ENCODE results near the gene MTMR8.
"Not testable (repeated sequence)": the region's sequence is repeated elsewhere in the genome, so short reads cannot be mapped to it uniquely, and the experiment has no call there.

MTMR8 gene

DNA sequence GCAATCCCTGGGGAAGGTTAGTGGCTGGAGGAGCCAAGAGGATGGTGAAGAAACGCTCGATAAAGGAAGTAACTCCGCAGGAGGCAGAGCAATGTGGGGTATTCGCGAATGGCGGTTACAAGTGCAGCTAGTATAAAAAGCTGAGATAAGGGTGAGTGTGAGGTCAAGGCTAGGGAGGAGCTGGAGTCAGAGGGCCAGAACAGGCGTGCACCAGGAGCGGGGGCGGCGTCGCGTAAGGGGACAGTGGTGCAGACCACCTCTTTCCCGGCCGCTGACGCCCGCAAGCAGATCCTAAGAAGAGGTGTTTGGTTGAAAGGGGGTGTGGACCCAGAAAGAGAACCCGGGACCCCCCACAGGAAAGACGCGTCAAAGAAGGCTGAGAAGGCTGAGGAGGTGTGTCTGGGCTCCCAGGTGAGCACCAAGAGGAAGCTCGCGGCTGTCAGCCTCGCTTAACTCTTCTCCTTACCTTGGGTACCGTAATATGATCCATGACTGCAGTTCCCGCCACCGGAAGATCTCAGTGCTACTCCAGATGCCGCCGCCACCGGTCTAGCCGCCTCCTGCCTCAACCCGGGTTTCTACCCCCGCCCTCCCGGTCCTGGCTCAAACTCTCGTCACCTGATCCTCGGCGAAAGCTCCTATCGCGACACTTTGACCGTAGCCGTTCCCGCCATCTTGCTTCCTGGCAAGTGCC, at the start of gene MTMR8:
MTMR8 (minus strand) TSS at position 579 of the 694 bp plus-strand sequence; CDS start at position 490, 89 bp downstream.
- DNase-seq = peak; percentile 4

DNA sequence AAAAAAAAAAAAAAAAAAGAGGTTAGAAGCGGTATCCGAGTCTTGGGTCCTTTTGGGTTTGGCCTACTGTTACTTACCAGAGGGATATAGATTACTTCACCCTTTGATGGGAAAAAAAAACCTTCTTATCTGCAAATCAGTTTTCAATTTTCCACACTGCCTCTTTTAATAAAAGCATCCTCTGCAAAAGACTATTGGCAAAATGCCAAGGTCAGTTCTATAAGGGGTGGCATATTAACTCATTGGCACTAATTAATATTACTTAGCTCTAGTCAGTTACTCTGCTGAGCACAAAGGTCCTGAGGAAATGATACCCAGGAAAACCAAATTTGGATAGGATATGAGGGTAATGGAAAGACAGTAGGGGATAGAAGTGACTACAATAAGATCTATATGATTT, 44.3 kb upstream of the MTMR8 start:
- no peak for DNase-seq

DNA sequence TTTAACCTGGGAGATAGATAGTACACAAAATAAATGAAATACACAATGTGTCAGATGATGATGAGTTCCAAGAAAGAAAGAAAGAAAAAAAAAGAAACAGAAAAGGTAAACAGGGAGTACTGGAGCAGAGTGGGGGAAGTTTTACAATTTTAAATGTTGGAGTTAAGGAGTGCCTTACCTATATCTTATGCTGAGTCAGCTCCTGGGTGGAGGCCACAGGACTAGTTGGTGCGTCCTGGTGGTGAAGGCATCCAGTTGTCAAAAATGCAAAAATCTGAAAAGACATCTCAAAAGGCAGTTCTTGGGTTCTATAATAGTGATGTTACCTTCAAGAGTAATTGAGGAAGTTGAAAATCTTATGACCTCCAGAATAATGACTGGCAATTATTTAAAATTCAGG, 42.4 kb upstream of the MTMR8 start:
- no peak for DNase-seq

DNA sequence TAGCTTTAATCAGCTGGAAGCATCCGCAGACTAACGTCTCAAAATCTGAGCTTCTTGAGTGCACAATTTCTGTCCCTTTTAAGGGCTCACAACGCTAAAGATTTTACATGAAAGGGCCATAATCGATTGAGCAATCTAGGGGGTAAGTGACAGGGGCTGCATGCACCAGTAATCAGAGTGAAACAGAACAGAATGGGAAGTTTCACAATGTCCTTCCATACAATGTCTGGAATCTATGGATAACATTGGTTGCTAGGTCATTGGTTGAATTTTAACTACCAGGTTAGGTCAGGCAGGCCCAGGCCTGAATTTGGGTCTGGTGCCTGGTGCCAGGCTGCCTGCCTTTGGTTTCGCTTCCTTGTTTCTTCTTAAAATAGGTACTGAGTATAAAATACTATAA, 42.0 kb upstream of the MTMR8 start:
- no peak for DNase-seq

DNA sequence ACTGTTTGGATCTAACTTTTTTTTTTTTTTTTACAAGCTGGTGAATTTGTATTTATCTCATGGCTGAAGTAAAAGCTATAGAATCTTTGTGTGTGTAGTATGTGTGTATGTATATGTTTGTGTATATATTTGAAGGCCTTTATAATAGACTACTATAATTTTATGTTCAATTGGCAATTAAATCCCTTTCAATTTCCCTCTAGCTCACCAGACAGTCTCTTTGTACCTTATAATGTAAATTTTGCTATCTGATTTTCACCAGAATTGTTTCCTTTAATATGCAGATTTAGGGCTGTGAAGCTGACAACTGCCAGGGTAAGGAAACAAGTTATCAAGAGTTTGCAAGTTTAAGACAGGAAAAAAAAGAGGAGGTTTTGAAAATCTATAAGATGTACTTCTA, 33.1 kb upstream of the MTMR8 start:
- no peak for DNase-seq

DNA sequence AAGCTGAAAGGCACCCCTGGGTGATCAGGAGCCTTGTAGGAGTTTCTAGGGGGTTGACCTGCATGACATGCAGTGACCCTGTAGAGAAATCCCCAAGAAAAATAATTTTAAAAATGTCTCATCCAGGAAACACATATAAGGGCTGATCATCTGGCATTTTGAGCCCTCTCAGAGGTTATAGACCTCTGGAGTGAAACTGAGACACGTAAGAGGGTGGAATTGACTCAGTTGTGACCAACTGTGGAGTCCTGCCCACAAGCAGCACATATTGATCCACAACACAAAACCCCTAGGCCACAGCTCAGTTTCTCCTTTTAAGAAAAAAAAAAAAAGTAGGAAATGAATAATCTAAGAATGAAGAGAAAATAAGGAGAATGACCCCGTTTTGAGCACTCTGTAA, 32.5 kb upstream of the MTMR8 start:
- DNase-seq = no peak

DNA sequence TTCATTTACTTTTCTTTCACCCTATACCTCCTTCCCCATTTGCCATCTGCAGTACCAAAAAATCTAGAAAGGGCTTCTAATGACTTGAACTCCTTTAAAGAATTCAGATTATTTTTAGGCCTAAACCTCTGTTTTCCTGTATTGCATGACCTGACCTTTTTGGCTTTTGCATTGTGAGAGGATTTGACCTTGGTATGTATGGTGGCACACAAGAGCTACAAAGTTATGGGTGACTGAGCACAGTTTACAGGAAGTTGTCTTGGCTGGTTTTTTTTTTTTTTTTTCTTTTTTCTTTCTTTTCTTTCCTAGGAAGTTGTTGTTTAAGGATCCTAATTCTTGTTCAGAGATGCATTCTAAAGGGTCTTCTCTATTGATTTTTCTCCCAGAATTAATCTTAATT, 32.0 kb upstream of the MTMR8 start:
- no peak for DNase-seq

DNA sequence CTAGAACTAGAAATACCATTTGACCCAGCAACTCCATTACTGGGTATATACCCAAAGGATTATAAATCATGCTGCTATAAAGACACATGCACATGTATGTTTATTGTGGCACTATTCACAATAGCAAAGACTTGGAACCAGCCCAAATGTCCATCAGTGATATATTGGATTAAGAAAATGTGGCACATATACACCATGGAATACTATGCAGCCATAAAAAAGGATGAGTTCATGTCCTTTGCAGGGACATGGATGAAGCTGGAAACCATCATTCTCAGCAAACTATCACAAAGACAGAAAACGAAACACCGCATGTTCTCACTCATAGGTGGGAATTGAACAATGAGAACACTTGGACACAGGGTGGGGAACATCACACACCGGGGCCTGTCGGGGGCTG, 14.5 kb upstream of the MTMR8 start:
- not testable (repeated sequence) for DNase-seq

DNA sequence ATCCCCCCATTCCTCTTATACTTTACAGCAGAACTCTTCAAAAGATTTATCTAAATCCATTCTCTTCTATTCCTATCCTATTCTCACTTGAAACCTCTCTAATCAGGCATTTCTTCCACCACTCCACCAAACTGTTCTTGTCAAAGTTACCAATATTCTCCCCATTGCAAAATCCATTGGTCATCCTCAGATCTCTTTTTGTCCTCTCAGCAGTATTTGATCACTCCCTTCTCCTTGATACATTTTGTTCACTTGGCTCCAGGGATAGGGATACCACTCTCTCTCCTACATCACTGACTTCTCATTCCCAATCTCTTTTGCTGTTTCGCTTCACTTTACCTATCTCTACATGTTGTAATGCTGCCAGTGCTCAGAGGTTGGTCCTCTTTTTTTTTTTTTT, 2.8 kb upstream of the MTMR8 start:
- DNase-seq = no peak

DNA sequence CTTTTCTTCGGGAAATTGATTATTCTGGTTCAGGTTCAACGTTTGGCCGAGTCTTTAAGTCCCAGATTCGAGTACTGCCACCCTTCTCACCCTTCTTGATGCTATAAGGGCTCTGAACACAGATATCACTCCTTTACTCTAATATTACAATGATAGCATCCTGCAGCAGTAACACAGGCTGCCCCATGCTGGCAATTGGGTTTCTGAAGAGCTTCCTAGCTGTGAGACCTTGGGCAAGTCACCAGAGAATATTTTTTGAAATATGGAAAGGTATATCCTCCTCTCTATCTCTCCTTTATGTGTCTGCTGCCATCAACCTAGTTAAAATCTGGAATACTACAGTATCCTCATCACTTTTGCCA, 297 bp upstream of the MTMR8 start:
- DNase-seq = no peak

DNA sequence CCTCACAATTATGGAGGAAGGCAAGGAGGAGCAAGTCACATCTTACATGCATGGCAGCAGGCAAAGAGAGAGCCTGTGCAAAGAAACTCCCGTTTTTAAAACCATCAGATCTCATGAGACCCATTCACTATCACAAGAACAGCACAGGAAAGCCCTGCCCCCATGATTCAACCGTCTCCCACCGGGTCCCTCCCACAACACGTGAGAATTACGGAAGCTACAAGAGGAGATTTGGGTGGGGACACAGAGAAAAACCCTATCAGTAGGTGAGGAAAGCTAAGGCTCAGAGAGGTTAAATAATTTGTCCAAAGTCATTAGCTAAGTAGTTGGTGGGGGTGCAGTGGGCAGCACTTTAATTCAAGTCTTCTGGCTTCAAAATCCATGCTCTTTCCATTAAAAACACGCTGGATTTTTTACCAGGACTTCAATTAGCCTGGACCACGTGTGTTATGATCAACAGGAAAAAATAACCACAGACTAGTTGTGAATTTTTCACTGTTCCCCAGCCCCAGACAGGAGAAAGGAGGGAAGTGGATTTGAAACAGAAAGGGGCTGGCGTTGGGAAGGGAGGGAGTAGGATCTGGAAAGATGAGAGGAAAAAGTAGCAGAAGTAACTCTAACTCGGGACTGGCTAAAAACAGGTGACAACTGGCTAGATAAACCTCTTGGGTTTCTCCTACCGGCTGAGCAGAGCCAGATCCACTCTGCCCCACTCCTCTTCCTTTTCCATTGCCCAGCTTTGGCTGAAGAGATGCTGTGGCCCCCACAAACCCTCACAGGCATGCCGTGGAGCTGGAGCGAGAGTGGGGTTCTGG, 986 bp downstream of the MTMR8 start:
- DNase-seq = no peak

DNA sequence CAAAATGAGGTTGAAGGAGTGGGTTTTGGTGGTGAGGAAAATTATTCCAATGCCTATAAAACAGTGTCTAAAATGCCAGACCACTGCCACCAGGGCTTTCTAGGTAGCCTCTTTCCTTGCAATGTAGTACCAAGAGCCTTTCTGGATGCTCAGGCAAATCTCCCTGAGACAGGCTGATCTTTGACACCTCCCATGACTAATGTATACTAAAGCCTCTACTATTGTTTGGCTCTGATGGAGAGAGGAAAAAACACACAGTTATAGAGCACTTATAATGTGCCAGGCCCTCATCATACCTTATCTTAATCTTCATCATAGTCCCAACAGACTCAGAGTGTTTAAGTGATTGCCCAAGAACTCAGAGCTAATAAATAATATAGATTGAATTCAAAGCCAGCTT, 5.8 kb downstream of the MTMR8 start:
- no peak for DNase-seq

DNA sequence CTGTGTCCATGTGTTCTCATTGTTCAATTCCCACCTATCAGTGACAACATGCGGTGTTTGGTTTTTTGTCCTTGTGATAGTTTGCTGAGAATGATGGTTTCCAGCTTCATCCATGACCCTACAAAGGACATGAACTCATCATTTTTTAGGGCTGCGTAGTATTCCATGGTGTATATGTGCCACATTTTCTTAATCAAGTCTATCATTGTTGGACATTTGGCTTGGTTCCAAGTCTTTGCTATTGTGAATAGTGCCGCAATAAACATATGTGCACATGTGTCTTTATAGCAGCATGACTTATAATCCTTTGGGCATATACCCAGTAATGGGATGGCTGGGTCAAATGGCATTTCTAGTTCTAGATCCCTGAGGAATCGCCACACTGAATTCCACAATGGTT, 14.5 kb downstream of the MTMR8 start:
- DNase-seq = not testable (repeated sequence)

DNA sequence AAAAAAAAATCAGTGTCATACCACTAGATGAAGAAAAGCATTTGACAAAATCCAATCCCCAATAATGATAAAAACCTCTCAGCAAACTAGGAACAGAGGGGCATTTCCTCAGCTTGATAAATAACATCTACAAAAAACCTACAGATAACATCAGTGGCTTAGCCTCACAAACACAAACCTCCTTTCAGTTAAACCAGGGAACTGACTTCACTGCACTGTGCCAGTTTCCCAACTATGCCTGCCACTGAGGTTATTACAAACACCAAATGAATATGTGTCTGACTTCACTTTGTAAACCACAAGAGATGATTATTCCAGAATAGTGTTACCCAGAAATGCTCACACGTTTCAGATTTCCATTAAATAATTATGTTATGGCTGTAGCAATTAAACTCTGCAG, 15.3 kb downstream of the MTMR8 start:
- no peak for DNase-seq

DNA sequence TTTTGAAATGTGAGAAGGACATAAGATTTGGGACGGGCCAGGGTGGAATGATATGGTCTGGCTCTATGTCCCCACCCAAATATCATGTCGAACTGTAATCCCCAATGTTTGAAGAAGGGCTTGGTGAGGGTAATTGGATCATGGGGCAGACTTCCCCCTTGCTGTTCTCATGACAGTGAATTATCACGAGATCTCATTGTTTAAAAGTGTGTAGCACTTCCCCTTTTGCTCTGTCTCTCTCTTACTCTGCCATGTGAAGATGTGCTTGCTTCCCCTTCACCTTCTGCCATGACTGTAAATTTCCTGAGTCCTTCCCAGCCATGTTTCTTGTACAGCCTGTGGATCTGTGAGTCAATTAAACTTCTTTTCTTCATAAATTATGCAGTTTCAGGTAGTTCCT, 17.5 kb downstream of the MTMR8 start:
- no peak for DNase-seq

DNA sequence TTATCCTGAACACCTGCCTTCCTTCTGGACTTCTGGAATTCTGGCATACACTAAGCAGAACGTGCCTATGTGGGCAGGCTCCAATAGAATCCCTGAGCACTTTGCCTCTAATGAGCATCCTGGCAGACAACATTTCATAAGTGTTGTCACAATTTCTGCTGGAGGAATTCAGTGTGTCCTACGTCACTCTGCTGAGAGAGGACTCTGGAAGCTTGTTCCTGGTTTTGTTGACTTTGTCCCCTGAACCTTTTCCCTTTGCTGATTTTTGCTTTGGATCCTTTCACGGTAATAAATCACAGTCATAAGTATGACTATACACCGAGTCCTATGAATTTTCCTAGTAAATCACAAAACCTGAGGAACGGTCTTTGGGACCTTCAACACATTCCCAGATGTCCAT, 43.2 kb downstream of the MTMR8 start:
- no peak for DNase-seq

DNA sequence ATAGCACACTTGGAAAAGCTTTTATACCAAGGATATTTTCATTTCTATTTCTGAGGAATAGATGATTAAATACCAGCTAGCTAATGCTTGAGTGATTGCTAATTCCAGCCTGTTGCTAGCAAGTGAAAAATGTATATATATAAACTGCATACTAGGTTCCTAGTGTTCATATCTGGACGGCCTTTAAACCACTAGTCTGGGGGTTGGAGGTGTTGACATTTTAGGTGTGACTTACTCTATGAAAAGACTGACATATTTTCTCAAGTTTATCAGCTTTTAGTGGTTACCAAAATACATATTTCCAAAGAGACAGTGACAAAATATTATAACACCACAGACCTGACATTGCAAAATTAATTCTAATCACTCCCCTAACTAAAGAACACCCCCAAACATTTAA, 44.7 kb downstream of the MTMR8 start:
- DNase-seq = no peak

DNA sequence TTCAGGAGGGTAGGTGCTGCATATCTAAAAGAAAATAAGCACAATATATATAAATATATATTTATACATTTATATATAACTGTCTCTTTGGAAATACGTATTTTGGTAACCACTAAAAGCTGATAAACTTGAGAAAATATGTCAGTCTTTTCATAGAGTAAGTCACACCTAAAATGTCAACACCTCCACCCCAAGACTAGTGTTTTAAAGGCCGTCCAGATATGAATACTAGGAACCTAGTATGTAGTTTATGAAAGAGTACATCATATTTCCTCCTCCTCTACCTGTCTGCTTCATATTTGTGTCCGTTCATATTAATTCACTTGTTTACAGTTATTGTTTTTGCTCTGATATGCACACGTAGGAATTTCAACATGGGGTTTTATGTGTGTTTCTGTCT, 45.2 kb downstream of the MTMR8 start:
- DNase-seq = no peak

DNA sequence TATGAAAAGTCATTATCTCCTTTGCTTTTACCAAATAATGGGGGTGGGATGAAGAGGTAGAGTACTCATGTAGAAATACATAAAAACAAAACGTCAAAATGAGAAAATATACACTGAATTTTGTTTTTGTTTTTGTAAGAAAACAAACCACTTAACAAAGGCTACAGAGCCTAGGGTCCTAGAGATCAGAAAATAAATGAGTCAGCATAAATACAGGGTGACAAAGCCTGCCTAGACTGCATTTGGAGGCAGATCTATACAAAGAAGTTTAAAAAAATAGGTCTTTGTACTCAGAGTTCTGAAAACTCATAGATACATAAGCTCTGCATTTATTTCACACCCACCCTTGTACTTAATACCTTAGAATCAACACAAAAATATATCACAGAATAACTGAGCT, 52.4 kb downstream of the MTMR8 start:
- no peak for DNase-seq

DNA sequence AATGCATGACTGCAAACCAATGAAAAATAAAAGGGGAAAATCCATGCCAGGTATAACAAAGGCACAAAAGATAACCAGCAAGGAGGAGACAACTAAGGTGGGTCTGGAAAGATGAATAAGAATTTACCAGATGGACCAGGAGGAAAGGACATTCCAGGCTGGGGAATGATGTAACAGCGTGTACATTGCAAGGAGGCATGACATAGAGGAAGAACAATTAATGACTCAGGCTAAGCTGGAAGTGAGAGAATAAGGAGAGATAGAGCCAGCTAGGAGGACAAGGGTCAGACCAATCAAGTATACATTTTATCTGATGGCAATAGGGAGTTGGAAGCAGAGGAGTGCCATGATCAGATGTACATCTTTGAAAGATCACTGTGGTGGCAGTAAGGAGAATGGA, 57.0 kb downstream of the MTMR8 start:
- DNase-seq = no peak

DNA sequence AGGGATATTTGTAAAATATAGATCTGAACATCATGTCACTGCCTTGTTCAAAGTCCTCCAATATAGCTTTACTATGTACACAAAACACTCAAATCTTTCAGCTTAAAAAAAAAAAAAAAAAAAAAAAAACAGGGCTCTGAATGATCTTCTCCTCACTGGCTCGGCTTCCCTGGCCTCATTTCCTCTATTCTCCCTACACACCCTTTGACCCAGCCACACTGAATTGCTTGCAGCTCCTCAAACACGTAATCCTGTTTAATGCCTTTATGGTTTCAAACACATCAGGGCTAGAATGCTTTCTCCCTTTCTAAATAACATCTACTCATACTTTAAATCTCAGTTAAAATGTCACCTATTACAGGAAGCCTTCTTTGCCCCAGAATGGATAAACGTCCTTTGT, 60.8 kb downstream of the MTMR8 start:
- no peak for DNase-seq

DNA sequence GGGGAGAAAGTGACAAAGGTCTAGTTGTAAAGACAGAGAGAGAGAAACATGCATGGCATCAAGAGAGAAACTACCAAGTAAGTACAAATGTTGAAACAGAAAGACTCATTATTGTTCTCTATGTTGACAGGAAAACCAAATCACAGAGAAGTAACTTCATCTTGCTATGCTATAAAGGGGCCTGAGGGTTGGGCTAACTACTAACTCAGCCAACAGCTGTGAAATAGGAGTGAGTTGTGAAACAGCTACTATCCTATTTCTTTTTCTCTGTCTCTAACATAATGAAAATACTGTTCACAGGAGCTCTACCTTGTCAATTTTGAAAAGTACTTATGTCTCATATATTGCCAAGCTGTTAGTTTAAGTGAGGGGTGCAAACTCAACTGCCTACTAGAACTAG, 65.0 kb downstream of the MTMR8 start:
- DNase-seq = no peak

DNA sequence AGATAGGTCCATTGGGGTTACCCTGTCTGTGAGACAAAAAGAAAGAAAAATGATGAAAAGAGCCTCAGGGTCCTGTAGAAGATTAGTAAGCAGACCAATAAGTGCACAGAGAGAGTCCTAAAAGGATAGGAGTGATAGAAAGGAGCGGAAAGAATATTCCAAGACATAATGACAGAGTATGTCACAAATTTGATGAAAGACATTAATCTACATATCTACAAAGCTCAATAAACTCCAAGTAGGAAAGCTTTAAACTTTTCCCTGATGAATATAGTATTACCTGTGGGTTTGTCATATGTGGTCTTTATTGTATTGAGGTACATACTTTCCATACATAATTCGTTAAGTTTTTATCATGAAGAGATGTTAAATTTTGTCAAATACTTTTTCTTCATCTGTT, 73.7 kb downstream of the MTMR8 start:
- DNase-seq = no peak

DNA sequence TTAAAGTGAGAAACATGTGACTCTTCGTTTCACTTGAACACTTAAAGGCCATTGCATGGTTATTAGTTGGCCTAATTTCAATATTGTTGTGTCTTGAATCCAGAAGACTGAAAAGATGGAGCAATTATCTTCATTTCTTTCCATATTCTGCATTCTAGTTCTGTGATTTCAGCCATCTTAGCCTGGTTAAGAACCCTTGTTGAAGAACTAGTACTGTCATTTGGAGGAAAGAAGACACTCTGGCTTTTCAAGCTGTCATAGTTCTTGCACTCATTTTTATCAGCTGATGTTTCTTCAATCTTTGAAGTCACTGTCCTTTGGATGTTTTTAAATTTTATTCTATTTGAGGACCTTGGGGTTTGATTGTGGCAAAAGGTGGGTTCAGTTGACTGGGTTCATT, 81.6 kb downstream of the MTMR8 start:
- no peak for DNase-seq

DNA sequence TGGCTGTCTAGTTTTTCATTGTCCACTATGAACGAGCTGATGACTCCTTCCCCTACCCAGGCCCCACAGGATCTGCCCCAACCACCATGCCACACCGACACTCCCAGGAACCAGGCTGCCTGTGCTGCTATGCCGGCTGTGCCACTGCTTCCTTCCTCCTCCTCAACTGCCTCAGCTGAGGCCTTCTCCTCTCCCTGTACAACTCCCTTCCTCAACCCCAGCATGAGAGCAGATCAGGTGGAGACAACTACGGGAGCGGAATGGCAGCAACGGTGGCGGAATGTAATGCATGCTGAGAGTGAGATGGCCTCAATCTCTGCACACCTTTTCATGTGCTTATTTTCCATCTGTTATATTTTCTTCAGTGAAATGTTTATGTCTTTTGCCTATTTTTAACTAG, 88.5 kb downstream of the MTMR8 start:
- no peak for DNase-seq
